D721Med (cell line): ENCODE results near the gene CARD8.

Experiments
- DNase-seq: peaks from one replicate; pipeline ENCODE4 v3.0.0; 2011; ENCODE audit warnings: low spot score; ENCODE audit not compliant: insufficient read length
- FAIRE-seq: peaks from 2 replicates; lab custom pipeline; 2011; peaks lifted over from hg19 to GRCh38; lab: Jason Lieb, UNC
- TF ChIP-seq, protein P1 (sequence below): IDR thresholded peaks from 2 replicates; pipeline ENCODE4 v1.5.1; 2012; ENCODE audit warnings: mild to moderate bottlenecking, control low read depth; ENCODE audit not compliant: insufficient read depth; ENCODE audit errors: missing control alignments

CARD8 gene

DNA sequence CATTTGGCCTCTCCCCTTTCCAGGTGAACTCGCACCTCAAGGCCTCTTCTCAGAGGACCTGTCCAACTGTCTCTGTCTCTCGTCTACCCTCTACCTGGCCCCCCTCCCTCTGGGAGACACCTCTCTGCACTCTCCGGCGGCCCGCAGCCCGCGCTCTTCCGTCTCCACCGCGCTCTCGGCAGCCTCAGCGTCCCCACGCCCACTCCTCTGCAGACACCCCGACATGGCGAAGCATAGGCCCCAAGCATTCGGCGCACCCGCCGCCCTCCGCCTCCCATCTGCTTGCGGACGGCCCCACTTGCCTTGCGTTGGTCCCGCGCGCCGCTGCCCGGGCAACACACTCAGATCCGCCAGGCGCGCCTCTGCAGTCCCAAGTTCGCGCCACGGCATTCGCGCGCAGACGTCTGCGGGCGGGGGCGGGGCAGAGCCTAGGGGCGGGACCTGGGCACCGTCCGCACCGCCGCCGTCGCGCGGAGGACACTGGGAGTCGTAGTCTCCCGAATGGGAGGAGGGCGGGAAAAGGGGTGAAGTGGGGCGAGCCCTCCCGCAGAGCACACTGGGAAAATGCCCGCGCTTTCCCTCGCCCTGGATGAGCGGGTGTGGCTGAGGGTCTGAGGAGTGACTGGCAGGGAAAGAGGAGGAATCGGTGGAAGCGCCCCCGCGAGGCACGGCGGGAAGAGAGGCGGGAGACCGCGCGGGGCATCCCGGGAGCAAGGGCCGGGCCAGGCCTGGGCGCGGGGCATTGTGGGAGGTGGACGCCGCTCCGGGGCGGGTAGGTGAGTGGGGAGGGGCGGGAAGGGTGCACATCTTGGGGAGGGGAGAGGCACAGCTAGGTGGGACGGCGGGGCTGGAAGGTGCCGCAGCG lies 85.5 kb downstream of the CARD8 start, which contains the start of the genes LIG1 and ZSWIM9:
Gene LIG1 (minus strand): TSS at position 406 of the 865 bp plus-strand sequence. CDS start 4,778 bp downstream, outside the sequence.
Gene ZSWIM9 (plus strand): TSS at position 742 of the 865 bp plus-strand sequence. CDS start 1,123 bp downstream, outside the sequence.
- FAIRE-seq (no peak), DNase-seq (peak; percentile 98)
- TF ChIP-seq, protein P1, sequence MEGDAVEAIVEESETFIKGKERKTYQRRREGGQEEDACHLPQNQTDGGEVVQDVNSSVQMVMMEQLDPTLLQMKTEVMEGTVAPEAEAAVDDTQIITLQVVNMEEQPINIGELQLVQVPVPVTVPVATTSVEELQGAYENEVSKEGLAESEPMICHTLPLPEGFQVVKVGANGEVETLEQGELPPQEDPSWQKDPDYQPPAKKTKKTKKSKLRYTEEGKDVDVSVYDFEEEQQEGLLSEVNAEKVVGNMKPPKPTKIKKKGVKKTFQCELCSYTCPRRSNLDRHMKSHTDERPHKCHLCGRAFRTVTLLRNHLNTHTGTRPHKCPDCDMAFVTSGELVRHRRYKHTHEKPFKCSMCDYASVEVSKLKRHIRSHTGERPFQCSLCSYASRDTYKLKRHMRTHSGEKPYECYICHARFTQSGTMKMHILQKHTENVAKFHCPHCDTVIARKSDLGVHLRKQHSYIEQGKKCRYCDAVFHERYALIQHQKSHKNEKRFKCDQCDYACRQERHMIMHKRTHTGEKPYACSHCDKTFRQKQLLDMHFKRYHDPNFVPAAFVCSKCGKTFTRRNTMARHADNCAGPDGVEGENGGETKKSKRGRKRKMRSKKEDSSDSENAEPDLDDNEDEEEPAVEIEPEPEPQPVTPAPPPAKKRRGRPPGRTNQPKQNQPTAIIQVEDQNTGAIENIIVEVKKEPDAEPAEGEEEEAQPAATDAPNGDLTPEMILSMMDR: no peak

DNA sequence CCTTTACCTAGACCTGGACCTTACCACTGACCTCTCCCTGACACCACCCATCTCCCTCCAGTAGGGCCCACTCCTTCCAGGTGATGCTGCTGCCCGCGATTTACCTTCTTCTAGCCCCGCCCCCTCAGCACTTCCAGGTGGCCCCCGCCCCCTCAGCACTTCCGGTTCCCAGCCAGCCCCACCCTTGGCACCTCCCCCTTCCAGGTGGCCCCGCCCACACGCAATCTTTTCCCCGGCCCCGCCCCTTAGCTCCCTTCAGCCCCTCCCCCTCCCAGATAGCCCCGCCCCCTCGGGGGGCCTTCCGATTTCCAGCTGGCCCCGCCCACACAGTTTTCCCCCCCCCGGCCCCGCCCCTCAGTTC lies 86.2 kb downstream of the CARD8 start:
- peak; percentile 65 for DNase-seq
- TF ChIP-seq, protein P1: no peak
- FAIRE-seq: no peak

DNA sequence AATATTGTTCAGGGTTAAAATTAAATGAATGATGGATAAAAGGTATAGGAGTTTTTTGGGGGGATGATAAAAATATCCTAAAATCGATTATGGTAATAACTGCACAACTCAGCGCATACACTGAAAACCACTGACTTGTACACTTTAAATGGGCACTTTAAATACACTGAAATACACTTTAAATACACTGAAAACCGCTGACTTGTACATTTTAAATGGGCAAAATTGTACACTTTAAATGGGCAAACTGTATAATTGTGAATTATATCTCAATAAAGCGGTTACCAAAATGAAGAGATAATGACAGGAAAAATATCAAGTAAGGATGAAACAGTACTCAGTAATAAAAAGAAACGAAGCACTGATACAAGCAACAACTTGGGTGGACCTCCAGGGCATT lies 87.0 kb downstream of the CARD8 start:
- DNase-seq: no peak
- no peak for FAIRE-seq
- TF ChIP-seq, protein P1: no peak

DNA sequence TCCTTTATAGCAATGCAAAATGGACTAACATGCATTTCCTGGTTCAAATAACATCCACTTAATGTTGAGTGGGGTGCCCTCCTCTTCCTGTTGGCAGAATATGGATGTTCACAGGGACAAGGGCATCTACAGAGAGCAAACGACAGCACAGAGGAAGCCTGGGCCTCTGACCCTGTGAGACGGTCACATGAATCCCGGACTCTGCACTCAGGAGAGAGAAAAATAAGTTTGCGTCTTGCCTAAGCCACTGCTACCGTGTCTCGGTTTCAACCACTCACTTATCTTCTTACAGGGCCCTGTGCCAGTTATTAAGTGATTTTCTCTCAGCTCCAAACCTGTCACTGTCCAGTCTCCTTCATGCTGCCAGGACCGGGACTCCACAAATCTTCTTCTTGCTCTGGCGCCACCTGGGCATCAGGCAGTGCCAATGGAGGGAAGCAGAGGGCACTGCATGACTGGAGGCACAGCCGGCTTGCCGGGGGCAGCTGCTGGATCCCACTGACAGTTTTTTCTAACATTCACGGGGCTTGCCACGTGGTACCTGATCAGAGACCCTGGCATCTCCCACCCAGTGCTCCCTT lies 97.4 kb downstream of the CARD8 start:
- TF ChIP-seq, protein P1: peak; percentile 28
- no peak for FAIRE-seq

More for the DNA sequence above, 97.4 kb downstream of the CARD8 start:
- DNase-seq: no peak
